ENCODE measurements around the gene SLC5A2. TPM values are rescaled to one million over a fixed set of nuclear protein-coding genes. Genes with fewer than 3 reads are reported as not detected.

Gene SLC5A2
- total and polyA plus RNA-seq, 2 experiments from 2014 or later, result 4.7 TPM; not detected in 1

GRCh38 chr16:31484491-31485171 is 1.7 kb downstream of the SLC5A2 start:
- no peak overlapping the region for H3K27ac ChIP-seq
- no peak overlapping the region for H3K4me3 ChIP-seq
- H3K9ac ChIP-seq, result no peak overlapping the region
- no peak overlapping the region for H3K4me2 ChIP-seq (ENCODE audit: unreplicated experiment)
- H3F3A ChIP-seq (ENCODE audit: insufficient read depth), result peaks cover 13% of the 10 kb centered on the region; the same call in 1 of the 2 replicates
- no peak for TF ChIP-seq EZH2 (IDR thresholded peaks at IDR 0.05; ENCODE audit: insufficient read depth, poor library complexity, severe bottlenecking)
- TF ChIP-seq EZH2phosphoT487 (IDR thresholded peaks at IDR 0.05; ENCODE audit: insufficient read depth, low read depth), result no peak
- H3K79me2 ChIP-seq (ENCODE audit: insufficient read depth), result no peaks in the 10 kb centered on the region
- H3K36me3 ChIP-seq (ENCODE audit: low read depth), result no peaks in the 10 kb centered on the region
- in situ Hi-C loops (cut with MboI), result no loop called here
- H3K9me2 ChIP-seq (ENCODE audit: insufficient read depth), result no peaks in the 10 kb centered on the region
- H3K27me3 ChIP-seq (replicated peaks; ENCODE audit: insufficient read depth), result peaks cover 8% of the 10 kb centered on the region; the same call in 1 of the 2 replicates
- no peak for DNase-seq
- 33 to 40% methylated on average over 12 to 14 of the region's 14 CpGs for whole genome bisulfite sequencing, 2 experiments (ENCODE audit: low coverage in 1 of 2, low lambda C conversion rate in 2 of 2, missing lambda C conversion rate in 2 of 2)
- H2AFZ ChIP-seq, result no peak overlapping the region
- H4K20me1 ChIP-seq (ENCODE audit: insufficient read depth), result no peaks in the 10 kb centered on the region
- no peaks in the 10 kb centered on the region for H3K9me3 ChIP-seq (ENCODE audit: low read depth)
- H3K4me1 ChIP-seq (ENCODE audit: insufficient read depth), result 0 out of 2 replicates have a peak, but pooled peaks cover 13% of the 10 kb centered on the region

- Histone ChIP-seq H4K20me1 (ENCODE audit: insufficient read depth) (no peaks in the 10 kb centered on the region), H3K36me3 (ENCODE audit: low read depth) (no peaks in the 10 kb centered on the region), H3F3A (ENCODE audit: insufficient read depth) (peaks cover 8% of the 10 kb centered on the region; the same call in 1 of the 2 replicates), H3K9me3 (ENCODE audit: low read depth) (no peaks in the 10 kb centered on the region), H3K4me1 (ENCODE audit: insufficient read depth) (0 out of 2 replicates have a peak, but pooled peaks cover 13% of the 10 kb centered on the region), H3K4me3 (no peak overlapping the region), H3K27me3 (replicated peaks; ENCODE audit: insufficient read depth) (peaks cover 8% of the 10 kb centered on the region; the same call in 1 of the 2 replicates), H3K4me2 (ENCODE audit: unreplicated experiment) (no peak overlapping the region), H2AFZ (no peak overlapping the region), H3K79me2 (ENCODE audit: insufficient read depth) (no peaks in the 10 kb centered on the region), H3K9ac (no peak overlapping the region), H3K27ac (no peak overlapping the region), H3K9me2 (ENCODE audit: insufficient read depth) (no peaks in the 10 kb centered on the region)
- 74 to 84% methylated on average over 16 to 17 of the region's 17 CpGs for WGBS, 2 experiments (ENCODE audit: low coverage in 1 of 2, low lambda C conversion rate in 2 of 2, missing lambda C conversion rate in 2 of 2)
- DNase-seq, result no peak
- in situ Hi-C loops (cut with MboI), result no loop called here
- TF ChIP-seq EZH2 (IDR thresholded peaks at IDR 0.05; ENCODE audit: insufficient read depth, poor library complexity, severe bottlenecking), result no peak
- no peak for TF ChIP-seq EZH2phosphoT487 (IDR thresholded peaks at IDR 0.05; ENCODE audit: insufficient read depth, low read depth)
Observed at GRCh38 chr16:31485571-31485970, 2.6 kb downstream of the SLC5A2 start.

GRCh38 chr16:31486045-31486444 is 3.1 kb downstream of the SLC5A2 start:
- 0 out of 2 replicates have a peak, but pooled peaks cover 13% of the 10 kb centered on the region for H3K4me1 ChIP-seq (ENCODE audit: insufficient read depth)
- H3K27ac ChIP-seq, result no peak overlapping the region
- in situ Hi-C loops (cut with MboI), result no loop called here
- H3K79me2 ChIP-seq (ENCODE audit: insufficient read depth), result no peaks in the 10 kb centered on the region
- peaks cover 8% of the 10 kb centered on the region; the same call in 1 of the 2 replicates for H3K27me3 ChIP-seq (replicated peaks; ENCODE audit: insufficient read depth)
- no peak for TF ChIP-seq EZH2 (IDR thresholded peaks at IDR 0.05; ENCODE audit: insufficient read depth, poor library complexity, severe bottlenecking)
- no peak for TF ChIP-seq EZH2phosphoT487 (IDR thresholded peaks at IDR 0.05; ENCODE audit: insufficient read depth, low read depth)
- H3K36me3 ChIP-seq (ENCODE audit: low read depth), result no peaks in the 10 kb centered on the region
- H3K9me3 ChIP-seq (ENCODE audit: low read depth), result no peaks in the 10 kb centered on the region
- 97 to 98% methylated on average over 4 to 5 of the region's 5 CpGs for WGBS, 2 experiments (ENCODE audit: low coverage in 1 of 2, low lambda C conversion rate in 2 of 2, missing lambda C conversion rate in 2 of 2)
- H3K9ac ChIP-seq, result no peak overlapping the region
- H4K20me1 ChIP-seq (ENCODE audit: insufficient read depth), result no peaks in the 10 kb centered on the region
- H3K9me2 ChIP-seq (ENCODE audit: insufficient read depth), result no peaks in the 10 kb centered on the region
- no peak overlapping the region for H3K4me3 ChIP-seq
- no peak for DNase-seq
- peaks cover 3% of the 10 kb centered on the region; the same call in 1 of the 2 replicates for H3F3A ChIP-seq (ENCODE audit: insufficient read depth)
- no peak overlapping the region for H3K4me2 ChIP-seq (ENCODE audit: unreplicated experiment)
- H2AFZ ChIP-seq, result no peak overlapping the region

GRCh38 chr16:31487071-31487719 is 4.3 kb downstream of the SLC5A2 start:
- Histone ChIP-seq H3K27me3 (replicated peaks; ENCODE audit: insufficient read depth) (peaks cover 8% of the 10 kb centered on the region; the same call in 1 of the 2 replicates), H3K27ac (no peak overlapping the region), H3K4me2 (ENCODE audit: unreplicated experiment) (peak overlapping the region; percentile 90), H4K20me1 (ENCODE audit: insufficient read depth) (no peaks in the 10 kb centered on the region), H3K36me3 (ENCODE audit: low read depth) (no peaks in the 10 kb centered on the region), H3F3A (ENCODE audit: insufficient read depth) (no peaks in the 10 kb centered on the region), H2AFZ (peak overlapping the region; percentile 80), H3K4me1 (ENCODE audit: insufficient read depth) (0 out of 2 replicates have a peak, but pooled peaks cover 13% of the 10 kb centered on the region), H3K9me3 (ENCODE audit: low read depth) (no peaks in the 10 kb centered on the region), H3K4me3 (peak overlapping the region; percentile 75), H3K79me2 (ENCODE audit: insufficient read depth) (no peaks in the 10 kb centered on the region), H3K9ac (peak overlapping the region; percentile 43; the same call in 1 of the 2 replicates), H3K9me2 (ENCODE audit: insufficient read depth) (no peaks in the 10 kb centered on the region)
- no peak for DNase-seq
- WGBS, 2 experiments (ENCODE audit: low coverage in 1 of 2, low lambda C conversion rate in 2 of 2, missing lambda C conversion rate in 2 of 2), result 9 to 15% methylated on average over 39 to 48 of the region's 48 CpGs
- TF ChIP-seq EZH2phosphoT487 (IDR thresholded peaks at IDR 0.05; ENCODE audit: insufficient read depth, low read depth) (0 out of 2 replicates have a peak, but pooled peaks have one; percentile 32), EZH2 (IDR thresholded peaks at IDR 0.05; ENCODE audit: insufficient read depth, poor library complexity, severe bottlenecking) (no peak)
- in situ Hi-C loops (cut with MboI), result no loop called here

Data from GM23248 (cell line).